ENCODE results near the gene C10orf120. TPM values are rescaled to one million over a fixed set of nuclear protein-coding genes. Genes with fewer than 3 reads are reported as not detected.

Gene C10orf120
- total and polyA plus RNA-seq, 10 of the 15 experiments (the other 5 are each of a cell fraction or from before 2014, with no cell fraction given) = not detected

- in situ Hi-C loops (cut with MboI) = no loop called here
- CTCF ChIA-PET = no interaction called here
These were observed 43.9 kb downstream of the C10orf120 start for GRCh38 chr10:122655524-122656307.

More at GRCh38 chr10:122655524-122656307, 43.9 kb downstream of the C10orf120 start:
- H3K4me1 ChIP-seq (ENCODE audit: control insufficient read depth, insufficient read depth, low read length) = no peaks in the 10 kb centered on the region
- TF ChIP-seq SKIL (IDR thresholded peaks at IDR 0.05; ENCODE audit: low read depth, poor library complexity, severe bottlenecking) = no peak
- no peak for TF ChIP-seq SMC3 (IDR thresholded peaks at IDR 0.05; ENCODE audit: borderline replicate concordance, low read length)
- TF ChIP-seq SREBF2 (IDR thresholded peaks at IDR 0.05; ENCODE audit: low read length) = no peak
- no peak for TF ChIP-seq ELK1 (IDR thresholded peaks at IDR 0.05; ENCODE audit: low read depth, low read length)
- TF ChIP-seq CBFB (IDR thresholded peaks at IDR 0.05; ENCODE audit: low read depth) = no peak
- TF ChIP-seq CREM (IDR thresholded peaks at IDR 0.05; ENCODE audit: low read depth) = no peak
- no peak for TF ChIP-seq DPF2 (IDR thresholded peaks at IDR 0.05)
- TF ChIP-seq ZBTB11 (CRISPR knock-in tag; IDR thresholded peaks at IDR 0.05) = no peak
- TF ChIP-seq SPI1 (IDR thresholded peaks at IDR 0.05; ENCODE audit: borderline replicate concordance, insufficient read depth, low read depth, low read length) = no peak
- no peak for TF ChIP-seq ZSCAN29 (IDR thresholded peaks at IDR 0.05)
- TF ChIP-seq POU2F2 (IDR thresholded peaks at IDR 0.05; ENCODE audit: borderline replicate concordance, low read depth, low read length) = no peak
- TF ChIP-seq, protein P1, sequence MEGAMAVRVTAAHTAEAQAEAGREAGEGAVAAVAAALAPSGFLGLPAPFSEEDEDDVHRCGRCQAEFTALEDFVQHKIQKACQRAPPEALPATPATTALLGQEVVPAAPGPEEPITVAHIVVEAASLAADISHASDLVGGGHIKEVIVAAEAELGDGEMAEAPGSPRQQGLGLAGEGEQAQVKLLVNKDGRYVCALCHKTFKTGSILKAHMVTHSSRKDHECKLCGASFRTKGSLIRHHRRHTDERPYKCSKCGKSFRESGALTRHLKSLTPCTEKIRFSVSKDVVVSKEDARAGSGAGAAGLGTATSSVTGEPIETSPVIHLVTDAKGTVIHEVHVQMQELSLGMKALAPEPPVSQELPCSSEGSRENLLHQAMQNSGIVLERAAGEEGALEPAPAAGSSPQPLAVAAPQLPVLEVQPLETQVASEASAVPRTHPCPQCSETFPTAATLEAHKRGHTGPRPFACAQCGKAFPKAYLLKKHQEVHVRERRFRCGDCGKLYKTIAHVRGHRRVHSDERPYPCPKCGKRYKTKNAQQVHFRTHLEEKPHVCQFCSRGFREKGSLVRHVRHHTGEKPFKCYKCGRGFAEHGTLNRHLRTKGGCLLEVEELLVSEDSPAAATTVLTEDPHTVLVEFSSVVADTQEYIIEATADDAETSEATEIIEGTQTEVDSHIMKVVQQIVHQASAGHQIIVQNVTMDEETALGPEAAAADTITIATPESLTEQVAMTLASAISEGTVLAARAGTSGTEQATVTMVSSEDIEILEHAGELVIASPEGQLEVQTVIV (IDR thresholded peaks at IDR 0.05; ENCODE audit: borderline replicate concordance, partially characterized antibody) = no peak
- no peak for TF ChIP-seq HDGF (IDR thresholded peaks at IDR 0.05)
- TF ChIP-seq NFXL1 (IDR thresholded peaks at IDR 0.05; ENCODE audit: borderline replicate concordance) = no peak
- no peak for TF ChIP-seq MTA2 (IDR thresholded peaks at IDR 0.05; ENCODE audit: low read depth)
- H3K36me3 ChIP-seq (ENCODE audit: control insufficient read depth in 2 of 2, insufficient read depth in 2 of 2, low read length in 1 of 2) = no peaks in the 10 kb centered on the region
- SMC1A ChIA-PET (ENCODE audit: uncharacterized antibody, unreplicated experiment) = interaction anchor here (0.6 kb wide), 1 partner anchor 330 kb away, joined by 3 read pairs; no protein-coding TSS in a partner anchor
- H2AFZ ChIP-seq (ENCODE audit: control insufficient read depth, low read depth, low read length) = no peak overlapping the region
- no peaks in the 10 kb centered on the region for H4K20me1 ChIP-seq (ENCODE audit: control insufficient read depth, insufficient read depth)
- DNase-seq (ENCODE audit: low read depth, low spot score) = no peak
- POLR2A ChIA-PET = no interaction called here
- no peak overlapping the region for H3K27ac ChIP-seq (ENCODE audit: control insufficient read depth, insufficient read depth)
- H3K79me2 ChIP-seq (ENCODE audit: control insufficient read depth, insufficient read depth, low read length) = no peaks in the 10 kb centered on the region
- intact Hi-C loops (cut with micrococcal nuclease; ENCODE audit: unreplicated experiment) = no loop called here
- no peaks in the 10 kb centered on the region for H3K9me3 ChIP-seq (replicated peaks; ENCODE audit: control insufficient read depth, insufficient read depth, low read length)
- no peak for FAIRE-seq
- RAD21 ChIA-PET (ENCODE audit: unreplicated experiment) = no interaction called here
- no peak overlapping the region for H3K4me2 ChIP-seq (ENCODE audit: control insufficient read depth, insufficient read depth)
- H3K4me3 ChIP-seq = no peak overlapping the region
- no peak overlapping the region for H3K9ac ChIP-seq (ENCODE audit: control insufficient read depth, insufficient read depth, low read length)
- no peak for ATAC-seq
- WGBS (ENCODE audit: insufficient coverage, insufficient replicate concordance, low lambda C conversion rate, missing lambda C conversion rate) = 33% methylated on average over 9 of the region's 9 CpGs
- H3K27me3 ChIP-seq (replicated peaks in 1 of 2; ENCODE audit: control insufficient read depth in 2 of 2, insufficient read depth in 2 of 2, low read length in 1 of 2) = peaks cover 2 to 3% of the 10 kb centered on the region in 2 experiments
- BruUV-seq (replicated peaks) = no TSS peak

Data from GM12878 (cell line).